NCI-H510A treated with DMSO at 0.1 percent for 48 hours (cell line): ENCODE results near the gene PCDHB10.
"Not testable (repeated sequence)": the region's sequence is repeated elsewhere in the genome, so short reads cannot be mapped to it uniquely, and the experiment has no call there.

ENCODE experiments used
- DNase-seq: peaks from one replicate; lab custom pipeline; 2025; lab: John Stamatoyannopoulos, UW

PCDHB10 gene

GRCh38 chr5:141188682-141189081 lies 3.5 kb upstream of the PCDHB10 start:
- not testable (repeated sequence) for DNase-seq

GRCh38 chr5:141189131-141189530 lies 3.0 kb upstream of the PCDHB10 start:
- not testable (repeated sequence) for DNase-seq

GRCh38 chr5:141194332-141194731 lies 2.2 kb downstream of the PCDHB10 start:
- not testable (repeated sequence) for DNase-seq

- no peak for DNase-seq
Measured at GRCh38 chr5:141196363-141196762, 4.2 kb downstream of the PCDHB10 start.

GRCh38 chr5:141199359-141200235 lies 7.4 kb downstream of the PCDHB10 start, which contains the start of gene PCDHB11:
Gene PCDHB11 (plus strand): TSS chr5:141199627. CDS start chr5:141199775, 148 bp downstream.
- peak; percentile 33 for DNase-seq

- DNase-seq, result not testable (repeated sequence)
Measured at GRCh38 chr5:141201126-141201525, 9.0 kb downstream of the PCDHB10 start.

- not testable (repeated sequence) for DNase-seq
Measured at GRCh38 chr5:141201646-141202045, 9.5 kb downstream of the PCDHB10 start.

- DNase-seq, result no peak
Measured at GRCh38 chr5:141208478-141208877, 16.3 kb downstream of the PCDHB10 start, which contains the start of gene PCDHB12. Gene PCDHB12 (plus strand): TSS chr5:141208719. CDS start chr5:141208908, 189 bp downstream.

GRCh38 chr5:141210281-141210680 lies 18.1 kb downstream of the PCDHB10 start:
- not testable (repeated sequence) for DNase-seq

- DNase-seq, result not testable (repeated sequence)
Measured at GRCh38 chr5:141210849-141211248, 18.7 kb downstream of the PCDHB10 start.

- DNase-seq, result peak; percentile 50
Measured at GRCh38 chr5:141213656-141214339, 21.6 kb downstream of the PCDHB10 start, which contains the start of gene PCDHB13. Gene PCDHB13 (plus strand): TSS chr5:141213919. CDS start chr5:141214124, 205 bp downstream.

- DNase-seq, result not testable (repeated sequence)
Measured at GRCh38 chr5:141214583-141214982, 22.4 kb downstream of the PCDHB10 start.

- DNase-seq, result not testable (repeated sequence)
Measured at GRCh38 chr5:141215504-141215903, 23.4 kb downstream of the PCDHB10 start.

- DNase-seq, result not testable (repeated sequence)
Measured at GRCh38 chr5:141216035-141216434, 23.9 kb downstream of the PCDHB10 start.

- no peak for DNase-seq
Measured at GRCh38 chr5:141223112-141223783, 31.1 kb downstream of the PCDHB10 start, which contains the start of gene PCDHB14. Gene PCDHB14 (plus strand): TSS chr5:141223343. CDS start chr5:141223506, 163 bp downstream.

GRCh38 chr5:141224844-141225243 lies 32.7 kb downstream of the PCDHB10 start:
- not testable (repeated sequence) for DNase-seq

GRCh38 chr5:141225421-141225820 lies 33.3 kb downstream of the PCDHB10 start:
- not testable (repeated sequence) for DNase-seq

GRCh38 chr5:141234109-141234667 lies 42.0 kb downstream of the PCDHB10 start:
- DNase-seq, result no peak

GRCh38 chr5:141235922-141236321 lies 43.8 kb downstream of the PCDHB10 start:
- not testable (repeated sequence) for DNase-seq

GRCh38 chr5:141236516-141237313 lies 44.6 kb downstream of the PCDHB10 start:
- no peak for DNase-seq

- no peak for DNase-seq
Measured at GRCh38 chr5:141241496-141241895, 49.3 kb downstream of the PCDHB10 start.
